Spleen (tissue), 7 donors: ENCODE results near the gene APOA5.

ENCODE experiments used
- POLR2A ChIP-seq, 3 donors: fragments of 450-650 bp; IDR thresholded peaks; one replicate each; pipeline ENCODE4 v1.5.1; 2017; ENCODE audit warnings: antibody characterized with exemption in 3 of 3, mild to moderate bottlenecking in 1 of 3
- POLR2AphosphoS5 ChIP-seq, 3 donors: sonication (generic); formaldehyde crosslinking; IDR thresholded peaks; one replicate each; pipeline ENCODE4 v1.5.1; 2017; ENCODE audit warnings: antibody characterized with exemption in 3 of 3
- TF ChIP-seq, protein P1 (sequence below), 11 experiments: fragments of 200-600 bp in 7 of 11; fragments of 450-650 bp in 4 of 11; sonication (generic) in 4 of 11; IDR thresholded peaks in 8 of 11; conservative IDR thresholded peaks in 3 of 11; 1 replicate in 7 of 11; 2 replicates in 4 of 11; pipeline versions ENCODE4 v1.4.0 to v1.8.0; 2016 to 2021; ENCODE audit warnings: antibody characterized with exemption in 11 of 11, inconsistent platforms in 4 of 11, mild to moderate bottlenecking in 1 of 11
- donor health status: DM: no; HTN: no; CAD: no; lungs with moderate emphysema.
- donor health status: DM: no; HTN: no; CAD: no.
- donor health status: DM: no; HTN: no; CAD: no.

GRCh38 chr11:116797816-116798215 lies 6.1 kb upstream of the APOA5 start:
- TF ChIP-seq, protein P1, sequence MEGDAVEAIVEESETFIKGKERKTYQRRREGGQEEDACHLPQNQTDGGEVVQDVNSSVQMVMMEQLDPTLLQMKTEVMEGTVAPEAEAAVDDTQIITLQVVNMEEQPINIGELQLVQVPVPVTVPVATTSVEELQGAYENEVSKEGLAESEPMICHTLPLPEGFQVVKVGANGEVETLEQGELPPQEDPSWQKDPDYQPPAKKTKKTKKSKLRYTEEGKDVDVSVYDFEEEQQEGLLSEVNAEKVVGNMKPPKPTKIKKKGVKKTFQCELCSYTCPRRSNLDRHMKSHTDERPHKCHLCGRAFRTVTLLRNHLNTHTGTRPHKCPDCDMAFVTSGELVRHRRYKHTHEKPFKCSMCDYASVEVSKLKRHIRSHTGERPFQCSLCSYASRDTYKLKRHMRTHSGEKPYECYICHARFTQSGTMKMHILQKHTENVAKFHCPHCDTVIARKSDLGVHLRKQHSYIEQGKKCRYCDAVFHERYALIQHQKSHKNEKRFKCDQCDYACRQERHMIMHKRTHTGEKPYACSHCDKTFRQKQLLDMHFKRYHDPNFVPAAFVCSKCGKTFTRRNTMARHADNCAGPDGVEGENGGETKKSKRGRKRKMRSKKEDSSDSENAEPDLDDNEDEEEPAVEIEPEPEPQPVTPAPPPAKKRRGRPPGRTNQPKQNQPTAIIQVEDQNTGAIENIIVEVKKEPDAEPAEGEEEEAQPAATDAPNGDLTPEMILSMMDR (IDR thresholded peaks at IDR 0.05 in 8 of 11, conservative IDR thresholded peaks at IDR 0.05 in 3 of 11): no peak
- no peak for TF ChIP-seq POLR2A (IDR thresholded peaks at IDR 0.05)
- no peak for TF ChIP-seq POLR2AphosphoS5 (IDR thresholded peaks at IDR 0.05)
